HCEC 1CT (cell line): Measurements from ENCODE around the gene ZNF469.

Experiments
- DNase-seq: peaks from one replicate; pipeline ENCODE4 v3.0.0-alpha.2; 2017

The ZNF469 gene

DNA sequence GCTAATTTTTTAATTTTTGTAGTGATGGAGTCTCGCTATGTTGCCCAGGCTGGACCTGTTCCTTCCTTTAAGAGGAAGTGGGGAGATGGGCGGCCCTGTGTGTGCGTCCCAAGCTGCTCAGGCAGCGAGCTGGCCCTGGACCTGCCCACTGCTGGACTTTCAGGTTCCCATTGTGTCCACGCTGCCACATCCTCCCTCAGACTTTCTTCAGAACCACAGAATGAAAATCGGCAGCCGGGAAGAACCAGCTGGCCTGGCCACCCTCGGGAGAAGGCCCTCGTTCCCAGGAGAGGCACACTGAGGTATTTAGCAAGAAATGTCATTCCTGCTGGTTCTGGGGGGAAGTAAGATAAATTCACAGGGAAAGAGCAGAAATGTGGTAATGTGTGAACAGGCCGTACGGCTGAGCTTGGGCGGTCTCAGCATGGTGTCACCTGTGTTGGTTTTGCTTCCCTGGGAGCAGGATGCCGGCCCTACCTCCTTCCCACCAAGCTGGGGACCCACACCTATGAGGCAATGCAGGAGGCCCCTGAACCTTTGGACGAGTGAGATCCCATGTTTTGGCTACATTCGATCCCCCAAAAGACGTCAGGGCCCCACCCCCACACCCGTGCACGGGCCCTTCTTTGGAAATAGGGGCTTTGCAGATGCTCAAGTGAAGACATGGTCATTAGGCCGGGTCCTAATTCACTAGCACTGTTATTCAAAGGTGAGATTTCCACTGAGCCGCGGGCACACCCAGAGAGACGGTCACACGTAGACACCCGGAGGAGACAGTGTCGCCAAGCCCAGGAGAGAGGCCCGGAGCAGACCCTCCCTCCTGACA is 35.9 kb upstream of the ZNF469 start:
- no peak for DNase-seq

DNA sequence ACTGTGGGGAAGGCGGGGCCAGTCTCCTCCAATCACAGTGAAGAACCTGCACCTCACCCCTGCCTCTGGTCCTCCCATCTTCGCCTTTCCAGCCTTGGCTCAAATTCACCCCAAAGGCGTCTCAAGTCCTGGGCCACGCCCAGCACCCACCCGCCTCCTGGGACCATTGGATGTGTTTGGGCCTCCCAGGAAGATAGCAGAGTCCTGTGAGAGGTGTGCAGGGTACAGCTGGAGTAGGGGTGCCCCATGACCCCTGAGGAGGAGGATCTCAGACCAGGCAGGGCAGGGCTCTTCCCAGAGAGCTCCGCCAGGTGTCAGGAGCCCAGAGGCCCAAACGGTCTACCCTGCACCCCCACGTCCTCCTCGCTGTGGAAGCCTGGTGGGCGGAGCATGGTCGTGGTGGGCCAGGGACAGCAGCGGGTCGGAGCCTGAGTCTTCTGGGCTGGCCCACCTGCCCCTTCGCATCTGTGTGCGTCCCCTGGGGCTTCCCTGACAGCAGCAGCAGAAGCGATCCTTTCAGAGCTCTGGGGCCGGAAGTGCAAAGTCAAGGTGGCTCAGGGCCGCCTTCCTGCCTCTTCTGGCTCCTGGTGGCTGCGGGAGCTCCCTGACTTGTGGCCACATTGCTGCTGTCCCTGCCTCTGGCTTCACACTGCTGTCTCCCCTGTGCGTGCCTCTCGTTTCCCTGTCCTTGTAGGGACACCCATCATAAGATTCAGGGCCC is 34.9 kb upstream of the ZNF469 start:
- DNase-seq: no peak

DNA sequence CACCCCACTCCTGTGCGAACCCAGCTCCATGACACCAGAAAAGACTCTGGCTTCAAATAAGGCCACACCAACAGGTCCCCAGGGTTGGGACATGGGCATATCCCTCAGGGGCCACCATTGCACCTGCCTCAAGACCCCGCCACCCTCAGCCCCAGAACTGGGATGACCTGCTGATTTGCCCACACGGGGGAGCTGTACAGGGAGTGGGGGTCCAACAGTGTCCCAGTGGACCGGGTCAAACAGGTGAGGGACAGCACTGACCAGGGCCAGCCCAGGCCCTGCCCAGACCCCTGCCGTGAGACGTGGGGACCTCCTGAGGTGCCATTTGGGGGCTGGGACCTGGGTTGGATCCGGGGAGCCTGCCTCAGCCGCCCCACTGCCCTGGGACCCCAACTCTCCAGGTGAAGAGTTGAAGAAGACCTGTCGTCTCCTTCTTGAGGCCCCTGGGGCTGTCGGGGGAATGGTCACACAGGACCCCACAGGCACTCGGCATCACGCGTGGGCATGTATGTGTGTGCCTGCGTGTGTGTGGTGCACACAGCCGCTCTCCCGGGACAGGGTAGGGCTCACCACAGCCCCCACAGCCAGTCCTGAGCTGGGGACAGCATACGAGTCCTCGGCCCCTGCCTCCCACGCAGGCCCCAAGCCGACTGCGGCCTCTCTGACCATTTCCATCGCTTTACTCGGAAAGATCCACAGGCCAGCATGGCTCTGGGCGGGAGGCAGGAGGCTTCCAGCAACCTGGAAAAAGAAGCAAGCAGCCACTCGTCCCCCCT is 34.2 kb upstream of the ZNF469 start:
- DNase-seq: no peak

DNA sequence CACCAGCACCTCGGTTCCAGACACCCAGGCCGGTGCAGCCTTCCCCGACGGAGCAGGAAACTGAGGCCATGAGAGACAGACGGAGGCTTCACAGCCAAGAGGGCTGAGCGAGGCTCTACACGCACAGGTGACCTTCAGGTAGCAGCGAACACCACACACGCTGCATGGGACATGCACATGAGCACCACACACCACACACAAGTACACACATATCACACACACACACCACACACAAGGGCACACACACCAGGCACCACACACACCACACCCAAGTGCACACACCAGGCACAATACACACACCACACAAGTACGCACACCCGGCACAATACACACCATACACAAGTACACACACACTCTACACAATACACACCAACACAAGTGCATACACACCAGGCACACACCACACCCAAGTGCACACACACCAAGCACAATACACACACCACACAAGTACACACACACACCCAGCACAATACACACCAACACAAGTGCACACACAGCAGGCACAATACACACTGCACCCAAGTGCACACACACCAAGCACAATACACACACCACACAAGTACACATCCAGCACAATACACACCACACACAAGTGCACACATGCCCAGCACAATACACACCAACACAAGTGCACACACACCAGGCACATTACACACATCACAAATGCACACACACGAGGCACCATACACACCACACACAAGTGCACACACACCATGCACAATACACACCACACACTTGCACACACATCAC is 33.4 kb upstream of the ZNF469 start:
- DNase-seq: no peak

DNA sequence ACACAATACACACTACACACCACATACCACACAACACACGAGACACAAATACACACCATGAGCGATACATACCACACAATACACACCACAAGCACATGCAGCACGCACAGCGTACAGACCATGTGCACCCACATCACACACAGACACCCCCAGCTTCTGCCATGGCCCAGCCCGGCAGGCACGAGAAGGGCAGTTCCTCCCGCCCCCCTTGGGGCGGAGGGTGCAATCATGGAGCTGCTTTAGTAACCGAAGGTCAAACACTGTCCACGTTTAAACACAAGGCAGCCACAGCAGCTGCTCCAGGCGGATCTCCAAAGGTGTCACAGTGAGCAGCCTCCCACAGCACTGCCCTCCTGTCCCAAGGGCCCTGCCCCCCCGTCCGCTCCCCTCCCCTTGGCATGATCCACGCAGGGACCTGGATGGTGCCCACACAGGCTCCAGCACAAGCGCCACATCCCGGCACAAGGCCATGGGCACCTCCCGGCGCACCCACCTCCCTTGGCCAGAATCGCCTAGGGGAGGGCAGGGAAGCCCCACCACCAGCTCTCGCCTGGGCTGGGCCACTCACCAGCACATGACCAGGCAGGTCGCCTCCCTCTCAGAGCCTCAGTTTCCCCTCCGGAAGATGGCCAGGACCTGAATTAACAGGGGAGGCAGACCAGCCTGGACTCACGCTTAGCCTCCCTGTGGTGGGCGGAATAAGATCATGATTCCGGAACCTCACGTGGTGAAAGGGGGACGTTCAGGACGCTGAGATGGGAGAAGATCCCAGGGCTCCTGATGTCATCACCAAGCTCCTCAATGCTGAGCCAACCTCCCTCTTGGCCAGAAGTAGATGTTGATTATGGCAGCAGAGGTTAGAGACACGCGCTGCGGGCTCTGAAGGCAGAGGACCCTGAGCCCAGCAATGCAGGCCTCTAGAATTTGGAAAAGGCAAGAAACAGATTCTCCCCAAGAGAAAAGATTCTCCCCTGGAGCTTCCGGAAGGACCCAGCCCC is 32.6 kb upstream of the ZNF469 start:
- no peak for DNase-seq

DNA sequence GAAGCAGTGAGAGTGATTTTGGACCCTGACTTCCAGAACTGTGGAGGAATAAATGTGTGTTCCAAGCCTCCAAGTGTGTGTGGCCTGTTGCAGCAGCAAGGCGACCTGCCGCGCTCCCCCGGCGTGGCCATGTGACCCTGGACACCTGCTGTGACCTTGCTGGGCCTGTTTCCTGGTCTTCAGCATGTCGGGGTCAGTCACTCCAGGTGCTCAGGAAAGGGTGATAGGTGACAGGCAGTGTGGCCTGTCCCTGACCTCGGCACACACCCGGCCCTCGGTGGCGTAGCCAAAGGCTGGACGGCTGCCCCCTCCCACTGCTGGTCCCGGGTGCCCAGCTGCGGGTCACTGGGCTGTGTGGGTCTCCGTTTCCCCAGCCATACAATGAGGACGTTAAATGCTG is 31.8 kb upstream of the ZNF469 start:
- no peak for DNase-seq

DNA sequence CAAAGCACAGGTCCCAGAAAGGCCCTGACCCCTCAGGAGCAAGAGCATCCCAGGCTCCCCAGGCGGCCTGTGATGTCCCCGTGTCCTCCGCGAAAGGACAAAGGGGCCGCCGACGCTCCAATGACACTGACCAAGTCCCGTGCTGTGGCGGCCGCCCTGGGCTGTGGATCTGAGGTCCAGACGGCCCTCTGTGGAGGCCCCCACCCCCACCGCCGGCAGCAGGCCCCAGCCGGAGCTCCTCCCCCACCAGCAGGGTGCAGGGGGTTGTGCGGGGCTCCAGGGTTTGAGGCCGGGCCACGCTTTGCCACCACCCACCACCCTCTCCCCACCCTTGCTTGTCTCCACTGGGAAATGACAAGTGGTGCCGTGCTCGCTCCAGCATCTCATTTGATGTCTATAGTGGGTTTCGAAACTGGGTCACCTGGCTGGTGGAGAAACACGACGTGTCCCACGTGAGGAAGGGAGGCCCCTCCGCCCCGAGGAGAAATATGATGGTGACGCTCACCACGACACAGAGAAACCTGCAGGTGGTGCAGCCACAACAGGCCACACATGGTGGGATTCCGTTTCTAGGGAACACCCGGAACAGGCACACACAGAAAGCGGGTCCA is 31.2 kb upstream of the ZNF469 start:
- no peak for DNase-seq

DNA sequence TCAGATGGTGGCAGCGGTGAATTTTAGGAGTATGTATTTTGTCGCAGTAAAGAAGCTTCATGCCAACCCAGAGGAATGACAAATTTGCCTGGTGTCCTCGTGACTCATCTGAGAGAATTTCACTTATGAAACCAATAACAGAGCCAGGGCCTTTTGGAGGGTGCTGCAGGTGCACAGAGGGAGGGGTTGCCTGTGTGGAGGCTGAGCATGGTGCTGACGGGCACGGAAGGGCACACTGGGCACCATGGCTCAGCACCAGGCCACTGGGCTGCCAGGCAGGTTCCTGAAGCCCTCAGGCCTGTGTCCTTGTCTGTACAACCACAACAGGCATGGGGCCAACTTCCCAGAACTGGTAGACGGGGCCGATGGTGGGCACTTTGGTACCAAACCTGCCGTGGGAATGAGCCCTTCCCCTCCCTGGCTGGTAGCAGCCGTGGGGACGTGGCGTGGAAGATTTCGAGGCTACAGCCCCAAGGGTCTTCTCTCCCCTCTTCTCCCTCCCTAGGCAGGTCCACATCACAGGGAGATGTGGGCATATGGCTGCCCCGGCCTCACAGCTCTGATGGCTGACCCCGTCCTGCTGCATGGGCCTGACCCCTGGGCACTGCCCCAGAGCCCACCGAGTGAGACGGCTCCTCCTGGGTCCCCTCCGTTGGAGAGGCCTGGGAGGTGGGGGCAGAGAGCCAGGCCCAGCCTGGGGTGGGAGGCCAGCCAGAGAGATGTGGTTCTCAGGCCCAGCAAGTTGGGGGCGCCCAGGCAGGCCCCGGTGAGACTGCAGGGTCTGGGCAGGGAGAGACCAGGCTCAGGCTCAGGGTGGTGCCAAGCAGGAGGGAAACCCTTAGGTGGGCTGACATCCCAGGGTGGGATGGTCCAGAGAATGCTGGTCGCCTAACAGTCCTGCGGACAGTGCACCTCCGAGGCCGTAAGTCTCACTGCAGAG is 30.2 kb upstream of the ZNF469 start:
- no peak for DNase-seq

DNA sequence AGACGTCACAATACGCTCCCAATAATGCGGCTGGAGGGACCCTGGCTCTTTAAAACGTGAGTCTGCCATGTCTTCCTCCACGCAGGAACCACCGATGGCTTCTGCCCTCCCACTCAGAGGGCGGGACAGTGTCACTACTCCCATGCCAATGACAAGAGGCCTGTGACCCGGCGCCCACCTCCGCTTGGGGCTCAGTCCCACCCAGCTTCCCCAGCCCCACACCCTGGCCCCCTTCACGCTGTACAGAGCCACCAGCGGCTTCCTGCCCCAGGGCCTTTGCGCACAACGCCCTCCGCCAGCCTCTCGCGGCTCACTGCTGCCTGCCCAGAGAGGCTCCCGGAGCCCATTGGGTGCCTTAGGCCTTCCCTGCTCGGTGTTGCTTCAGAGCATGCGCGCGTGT is 29.5 kb upstream of the ZNF469 start:
- DNase-seq: no peak

DNA sequence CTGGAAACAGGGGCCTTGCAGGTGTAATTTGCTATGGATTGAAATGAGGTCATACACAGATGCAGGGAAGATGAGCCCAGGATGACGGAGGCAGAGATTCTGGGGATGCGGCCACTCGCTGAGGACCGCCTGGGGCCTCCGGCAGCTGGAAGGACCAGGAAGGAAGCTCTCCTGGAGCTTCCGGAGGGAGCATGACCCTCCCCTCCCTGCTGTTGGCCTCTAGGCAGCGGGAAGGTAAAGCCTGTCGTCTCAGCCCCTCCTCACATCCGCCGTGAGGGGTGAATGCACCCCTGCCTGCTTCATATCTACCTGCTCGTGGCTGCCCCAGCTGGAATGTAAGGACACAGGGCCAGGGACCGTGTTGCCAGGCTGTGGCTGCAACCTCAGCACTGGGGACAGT is 29.1 kb upstream of the ZNF469 start:
- DNase-seq: no peak

DNA sequence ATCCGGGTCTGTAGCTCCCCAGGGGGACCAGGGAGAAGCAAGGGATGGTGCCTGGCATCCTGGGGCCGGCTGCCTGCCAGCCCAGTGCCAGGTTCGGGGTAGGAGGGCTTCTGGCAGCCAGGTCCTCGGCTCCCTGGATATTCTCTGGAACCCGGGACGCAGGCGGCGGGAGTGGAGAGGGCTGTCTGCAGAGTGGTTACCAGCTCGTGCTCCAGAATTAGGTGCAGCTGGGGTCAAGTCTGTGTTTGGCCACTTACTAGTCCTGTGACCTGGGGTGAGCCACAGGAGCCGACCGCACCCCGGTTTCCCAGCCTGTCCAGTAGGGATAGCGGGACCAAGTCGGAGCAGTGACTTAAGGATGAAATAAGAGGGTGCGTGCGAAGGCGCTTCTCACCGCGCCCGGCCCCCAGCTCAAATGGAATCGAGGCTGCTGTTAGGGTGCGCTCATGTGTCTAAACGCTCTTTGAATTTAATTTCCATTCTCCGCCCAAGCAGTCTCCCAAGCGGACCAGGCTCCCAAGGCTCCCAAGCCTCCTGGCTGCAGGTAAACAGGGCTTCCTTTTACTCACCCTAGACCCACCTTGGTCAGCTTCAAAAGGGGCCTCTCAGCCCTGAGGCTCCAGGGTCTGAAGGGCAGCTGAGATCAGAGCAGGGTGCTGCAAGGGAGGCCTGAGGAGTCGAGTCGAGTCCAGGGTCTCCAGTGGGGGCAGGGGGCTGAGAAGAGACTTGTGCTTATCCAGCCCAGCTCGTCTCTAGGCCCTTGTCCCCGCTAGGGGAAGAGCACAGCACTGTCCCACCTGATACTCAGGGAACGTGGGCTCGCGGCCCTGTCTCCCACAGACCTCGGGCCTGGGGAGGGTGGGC is 28.3 kb upstream of the ZNF469 start:
- DNase-seq: no peak

DNA sequence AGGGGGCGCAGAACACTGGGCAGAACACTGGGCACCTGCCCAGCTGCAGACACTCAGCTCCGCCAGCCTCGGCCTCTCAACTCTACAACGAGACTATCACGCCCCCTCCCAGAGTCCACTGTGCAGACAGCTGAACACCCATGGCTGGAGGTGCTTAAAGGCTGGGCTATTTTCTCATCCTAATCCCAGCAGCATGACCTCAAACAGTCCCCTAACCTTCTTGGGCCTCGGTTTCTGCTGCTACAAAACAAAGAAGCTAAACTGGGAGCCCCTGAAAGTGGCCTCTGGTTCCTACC is 27.7 kb upstream of the ZNF469 start:
- no peak for DNase-seq

DNA sequence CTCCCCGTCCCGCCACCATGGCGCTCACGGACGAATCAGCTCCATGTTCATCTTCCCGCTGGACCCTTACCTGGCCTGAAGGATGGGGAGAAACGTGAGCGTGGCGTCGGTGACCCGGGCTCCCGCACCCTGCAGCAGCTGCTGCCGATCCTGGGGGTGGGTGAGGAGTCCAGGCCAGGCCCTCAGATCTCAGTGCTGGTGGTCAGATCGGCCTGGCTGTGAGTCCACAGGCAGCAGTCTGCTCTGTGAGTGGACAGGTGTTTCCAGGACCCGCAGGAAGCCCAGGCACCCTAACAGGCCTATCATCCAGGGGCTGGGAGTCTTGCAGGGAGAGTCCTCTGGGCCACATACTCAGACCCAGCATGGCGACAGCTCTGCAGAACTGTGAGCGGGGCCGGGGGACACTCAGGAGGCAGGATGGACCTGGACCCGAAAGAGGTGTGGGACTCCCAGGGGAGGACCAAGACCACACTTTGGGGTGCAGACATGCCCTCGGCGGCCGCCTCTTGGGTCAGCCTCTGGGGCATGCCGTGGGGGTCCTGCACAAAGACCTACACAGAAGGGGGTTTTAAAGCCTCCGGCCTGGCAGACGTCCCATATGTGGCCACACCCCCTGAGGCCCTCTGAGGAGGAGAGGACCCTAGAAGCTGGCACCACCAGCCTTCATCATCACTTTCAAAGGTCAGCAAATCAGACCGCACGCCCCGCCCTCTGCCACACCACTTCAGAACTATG is 27.2 kb upstream of the ZNF469 start:
- DNase-seq: no peak

DNA sequence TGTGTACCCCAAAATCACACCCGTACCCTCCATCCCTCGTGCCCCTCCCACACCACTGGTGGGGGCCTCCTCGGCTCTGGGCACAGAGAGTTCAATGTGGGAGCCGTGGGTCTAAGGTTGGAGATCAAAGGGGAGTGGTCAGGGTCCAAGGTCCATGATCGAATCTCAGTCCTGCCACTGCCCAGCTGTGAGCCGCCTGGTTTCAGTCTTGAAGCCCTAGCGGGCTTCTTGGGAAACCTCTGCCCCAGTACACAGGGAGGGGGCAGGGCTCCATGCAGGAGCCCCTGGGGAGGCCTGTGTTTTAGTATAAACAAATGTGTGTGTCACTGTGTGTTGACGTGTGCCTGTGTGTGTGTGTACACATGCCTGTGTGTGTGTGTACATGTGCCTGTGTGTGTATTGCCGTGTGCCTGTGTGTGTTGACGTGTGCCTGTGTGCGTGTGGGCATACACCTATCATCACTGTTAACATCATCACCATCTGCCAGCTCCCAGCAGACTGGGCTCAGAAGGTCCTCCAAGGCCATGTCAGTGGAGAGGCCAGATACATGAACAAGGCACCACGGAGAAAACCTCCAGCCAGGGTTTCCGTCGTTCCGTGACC is 26.5 kb upstream of the ZNF469 start:
- no peak for DNase-seq

DNA sequence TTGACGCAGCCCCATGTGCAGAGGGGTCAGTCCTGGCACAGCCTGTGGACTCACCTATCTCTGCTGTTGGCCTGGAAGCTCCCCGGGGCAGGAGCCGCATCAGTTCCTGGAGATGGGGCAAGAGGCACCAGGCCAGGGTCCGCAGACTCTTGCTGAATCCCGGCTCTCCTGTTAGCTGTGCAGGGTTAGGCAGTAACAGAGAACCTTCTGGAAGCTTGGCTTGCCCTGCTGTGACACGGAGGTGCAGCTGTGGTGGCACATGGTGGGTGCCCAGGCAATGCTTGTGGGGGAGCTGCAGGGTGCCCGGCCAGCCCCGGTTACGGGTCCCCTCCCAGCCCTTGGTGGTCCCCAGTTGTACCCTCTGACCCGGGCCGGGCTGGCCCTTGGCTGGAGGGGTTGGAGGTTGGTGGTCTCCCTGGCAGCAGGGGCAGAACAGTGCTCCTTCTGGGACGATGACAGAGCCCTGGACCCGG is 26.0 kb upstream of the ZNF469 start:
- no peak for DNase-seq

DNA sequence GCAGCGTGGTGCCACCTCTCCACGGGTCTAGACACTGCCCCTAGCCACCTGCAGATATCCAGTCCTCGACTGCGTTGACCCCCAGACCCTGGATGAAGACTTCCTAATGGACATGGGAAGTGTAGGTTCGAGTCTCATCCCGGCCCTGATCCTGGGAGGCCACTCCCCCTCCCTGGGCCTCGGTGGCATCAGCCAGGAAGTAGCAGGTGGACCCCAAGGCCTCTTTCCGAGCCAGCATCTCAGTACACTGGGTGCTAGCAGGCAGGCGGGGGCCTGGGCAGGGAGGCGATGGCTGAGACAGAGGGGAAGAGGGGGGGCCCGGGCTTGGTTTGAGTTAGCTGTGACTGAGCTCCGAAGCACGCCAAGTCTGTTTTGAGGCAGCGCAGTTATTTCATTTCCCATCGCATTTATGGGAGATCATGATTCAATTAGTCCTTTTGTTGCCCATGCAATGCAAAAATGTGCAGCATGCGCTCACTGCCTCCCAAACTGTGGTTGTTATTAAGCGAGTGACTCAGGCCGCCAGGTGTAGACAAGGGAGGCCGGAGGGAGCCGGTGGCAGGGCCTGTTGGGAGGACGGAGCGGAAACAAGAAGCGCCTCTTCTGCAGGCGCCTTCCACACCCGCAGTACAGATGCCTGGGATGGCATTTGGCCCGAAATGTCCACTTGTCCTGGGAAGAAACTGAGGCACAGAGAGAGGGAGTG is 25.3 kb upstream of the ZNF469 start:
- DNase-seq: no peak

DNA sequence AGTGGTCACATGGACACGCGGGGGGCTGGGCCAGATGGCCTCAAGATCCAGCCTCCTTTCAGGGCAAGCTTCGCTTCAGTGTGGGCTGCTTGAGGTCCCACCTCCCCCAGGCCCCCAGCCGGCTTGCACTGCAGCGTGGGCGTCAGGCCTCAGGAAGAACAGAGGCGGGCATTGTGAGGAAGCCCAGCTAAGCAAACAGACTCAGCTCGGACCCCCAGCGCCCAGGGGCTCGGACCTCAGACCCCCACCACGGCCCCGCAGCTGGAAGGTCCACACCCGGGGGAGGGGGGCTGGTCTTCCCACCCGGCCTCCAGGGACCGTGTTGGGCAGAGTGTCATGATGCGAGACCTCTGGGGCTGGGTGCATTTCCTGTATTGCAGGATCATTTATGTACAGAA is 24.7 kb upstream of the ZNF469 start:
- DNase-seq: no peak
